D721Med (cell line): ENCODE data around the gene CACNG5.

Experiments
- DNase-seq: peaks from one replicate; pipeline ENCODE4 v3.0.0; 2011; ENCODE audit warnings: low spot score; ENCODE audit not compliant: insufficient read length
- FAIRE-seq: peaks from 2 replicates; lab custom pipeline; 2011; peaks lifted over from hg19 to GRCh38; lab: Jason Lieb, UNC
- TF ChIP-seq, protein P1 (sequence below): IDR thresholded peaks from 2 replicates; pipeline ENCODE4 v1.5.1; 2012; ENCODE audit warnings: mild to moderate bottlenecking, control low read depth; ENCODE audit not compliant: insufficient read depth; ENCODE audit errors: missing control alignments

The CACNG5 gene

DNA sequence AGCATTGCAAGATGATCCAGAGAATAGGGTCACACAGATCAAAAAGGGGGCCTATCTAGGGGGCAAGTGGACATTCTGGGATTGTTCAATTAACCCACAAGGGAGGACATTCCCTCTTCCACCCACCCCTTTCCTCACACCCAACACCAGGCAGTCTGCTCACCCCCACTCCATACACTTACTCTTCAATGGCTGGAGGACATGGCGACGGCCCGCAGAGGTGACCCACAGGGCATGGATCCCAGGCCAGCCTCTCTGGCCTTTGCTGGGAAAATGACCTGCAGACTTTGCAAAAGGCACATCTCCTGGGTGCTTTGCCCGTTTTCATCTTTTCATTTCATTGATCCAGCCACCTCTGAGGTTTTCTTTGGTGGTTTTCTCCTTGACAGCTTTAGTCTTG, 1.7 kb upstream of the CACNG5 start:
- TF ChIP-seq, protein P1, sequence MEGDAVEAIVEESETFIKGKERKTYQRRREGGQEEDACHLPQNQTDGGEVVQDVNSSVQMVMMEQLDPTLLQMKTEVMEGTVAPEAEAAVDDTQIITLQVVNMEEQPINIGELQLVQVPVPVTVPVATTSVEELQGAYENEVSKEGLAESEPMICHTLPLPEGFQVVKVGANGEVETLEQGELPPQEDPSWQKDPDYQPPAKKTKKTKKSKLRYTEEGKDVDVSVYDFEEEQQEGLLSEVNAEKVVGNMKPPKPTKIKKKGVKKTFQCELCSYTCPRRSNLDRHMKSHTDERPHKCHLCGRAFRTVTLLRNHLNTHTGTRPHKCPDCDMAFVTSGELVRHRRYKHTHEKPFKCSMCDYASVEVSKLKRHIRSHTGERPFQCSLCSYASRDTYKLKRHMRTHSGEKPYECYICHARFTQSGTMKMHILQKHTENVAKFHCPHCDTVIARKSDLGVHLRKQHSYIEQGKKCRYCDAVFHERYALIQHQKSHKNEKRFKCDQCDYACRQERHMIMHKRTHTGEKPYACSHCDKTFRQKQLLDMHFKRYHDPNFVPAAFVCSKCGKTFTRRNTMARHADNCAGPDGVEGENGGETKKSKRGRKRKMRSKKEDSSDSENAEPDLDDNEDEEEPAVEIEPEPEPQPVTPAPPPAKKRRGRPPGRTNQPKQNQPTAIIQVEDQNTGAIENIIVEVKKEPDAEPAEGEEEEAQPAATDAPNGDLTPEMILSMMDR = no peak
- FAIRE-seq (no peak), DNase-seq (no peak)

DNA sequence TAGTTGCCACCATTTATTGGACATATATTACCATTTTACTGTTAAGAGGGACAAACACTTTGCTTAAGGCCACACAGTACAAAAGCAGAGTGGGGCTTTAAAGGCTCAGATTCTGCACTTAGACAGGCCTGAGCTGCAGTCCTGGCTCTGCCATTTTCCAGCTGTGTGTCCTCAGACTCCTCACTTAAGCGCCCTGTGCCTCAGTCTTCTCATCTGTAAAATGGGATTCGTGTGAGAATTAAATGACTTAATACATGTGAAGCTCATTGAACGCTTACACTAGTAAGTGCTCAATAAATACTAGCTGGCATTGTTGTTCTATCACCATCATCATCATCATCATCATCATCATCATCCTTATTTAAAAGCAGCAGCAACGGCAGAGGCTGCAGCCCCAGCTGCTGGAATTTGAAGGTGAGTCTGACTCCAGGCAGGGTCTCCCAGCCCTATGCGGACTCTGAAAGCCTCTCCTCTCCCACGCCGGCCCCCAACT, 445 bp upstream of the CACNG5 start:
- TF ChIP-seq, protein P1 = no peak
- no peak for DNase-seq
- no peak for FAIRE-seq

DNA sequence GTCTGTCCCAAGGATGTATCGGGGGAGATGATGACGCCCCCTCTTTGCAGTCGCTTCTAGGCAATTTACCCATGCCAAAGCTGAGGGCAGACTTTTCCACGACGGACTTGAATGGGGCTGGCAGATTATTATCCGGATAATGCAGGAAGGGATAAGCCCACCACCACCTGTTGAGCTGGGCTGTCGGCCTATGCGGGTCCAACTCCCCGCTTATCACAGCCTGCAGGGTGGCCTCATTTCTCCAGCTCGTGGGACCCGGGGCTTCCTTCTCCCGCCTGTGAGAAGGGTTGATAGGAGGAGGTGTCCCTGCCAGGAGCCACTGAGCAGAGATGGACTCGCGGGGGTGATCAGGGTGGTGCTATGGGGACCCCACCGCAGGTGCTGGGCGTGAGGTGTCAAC, 559 bp downstream of the CACNG5 start:
- TF ChIP-seq, protein P1 = no peak
- DNase-seq = no peak
- no peak for FAIRE-seq

DNA sequence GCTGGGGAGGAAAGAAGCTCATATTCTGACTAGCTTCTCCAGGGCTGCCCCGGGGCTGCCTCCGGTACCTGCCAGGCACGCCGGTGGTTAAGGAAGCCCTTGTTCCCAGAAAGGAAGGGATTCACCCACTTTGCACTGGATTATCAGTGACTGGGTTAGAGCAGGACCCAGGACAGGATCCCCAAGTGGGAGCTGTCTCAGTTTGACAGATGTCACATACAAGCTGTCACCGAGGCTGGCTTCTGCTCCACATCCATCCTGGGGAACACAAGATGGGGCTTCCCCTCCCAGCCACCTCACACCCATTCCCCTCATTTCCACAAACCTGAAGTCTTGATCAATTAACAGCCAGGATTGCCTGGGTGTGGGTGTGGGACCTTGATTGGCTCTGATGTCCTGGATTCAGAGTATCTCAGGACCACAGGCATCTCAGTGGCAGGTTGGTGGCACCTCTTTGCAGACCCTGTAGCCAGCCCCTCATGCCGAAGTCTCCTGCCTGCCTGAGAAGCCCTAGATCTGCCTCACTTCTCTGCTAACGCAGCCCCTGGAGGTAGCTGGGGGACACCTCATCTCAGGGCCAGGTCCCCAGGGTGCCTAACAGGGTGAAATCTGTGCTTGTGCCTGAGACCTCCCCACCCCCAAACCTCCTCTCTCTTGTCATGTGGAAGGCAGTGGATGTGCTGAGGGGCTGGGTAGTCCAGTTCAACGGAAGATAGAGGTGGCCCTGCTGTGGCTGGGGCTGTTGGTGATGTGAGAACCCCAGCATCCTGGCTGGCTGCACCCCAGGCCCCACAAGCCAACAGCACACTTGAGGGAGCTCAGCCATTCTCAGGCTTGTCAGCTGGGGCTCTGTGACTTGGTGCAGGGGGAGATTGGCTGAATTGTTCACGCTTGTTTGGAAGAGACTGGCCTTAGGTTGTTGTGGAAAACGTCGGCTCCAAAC, 1.4 kb downstream of the CACNG5 start:
- TF ChIP-seq, protein P1 = no peak
- DNase-seq (no peak), FAIRE-seq (no peak)

- TF ChIP-seq, protein P1 = no peak
- DNase-seq (no peak), FAIRE-seq (no peak)
These were observed 2.3 kb downstream of the CACNG5 start for GRCh38 chr17:66837226-66837625.

GRCh38 chr17:66837885-66838665, 3.2 kb downstream of the CACNG5 start:
- no peak for FAIRE-seq
- TF ChIP-seq, protein P1 = no peak
- no peak for DNase-seq

DNA sequence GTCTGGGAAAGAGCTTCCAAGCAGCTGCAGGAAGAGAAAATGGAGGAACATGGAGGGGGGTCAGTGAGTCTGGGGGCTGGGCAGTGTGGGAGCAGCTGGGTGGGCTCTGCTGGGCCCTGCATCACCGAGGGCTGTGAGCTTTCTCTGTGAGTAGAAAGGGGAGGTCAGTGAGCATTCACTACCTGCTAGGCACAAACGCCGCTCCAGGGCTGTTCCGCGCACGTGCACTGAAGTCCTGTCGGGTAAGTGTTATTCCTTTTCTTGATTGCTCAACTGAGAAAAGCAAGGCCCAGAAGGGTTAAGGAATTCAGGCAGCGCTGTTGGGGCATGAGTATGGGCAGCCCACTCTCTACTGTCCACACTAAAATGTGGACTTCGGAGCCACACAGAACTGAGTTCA, 4.7 kb downstream of the CACNG5 start:
- no peak for DNase-seq
- TF ChIP-seq, protein P1 = no peak
- no peak for FAIRE-seq
